Muscle layer of colon (tissue), 2 donors: Measurements from ENCODE around the gene ZNF287.
A peak's percentile ranks its signal among the peaks of the same experiment; 100 is the strongest.
"Not testable (repeated sequence)": the region's sequence is repeated elsewhere in the genome, so short reads cannot be mapped to it uniquely, and the experiment has no call there.

Experiments
- H3K27ac ChIP-seq: one replicate; pipeline ENCODE4 v1.7.0; 2013; ENCODE audit warnings: low read depth, mild to moderate bottlenecking, low read length, moderate library complexity
- H3K27me3 ChIP-seq, 2 donors: one replicate each; pipeline ENCODE4 v1.7.0; 2013; ENCODE audit warnings: low read length in 2 of 2, mild to moderate bottlenecking in 2 of 2; ENCODE audit not compliant: insufficient read depth in 2 of 2, control insufficient read depth in 1 of 2
- H3K36me3 ChIP-seq: one replicate; pipeline ENCODE4 v1.7.0; 2013; ENCODE audit warnings: mild to moderate bottlenecking, low read length; ENCODE audit not compliant: insufficient read depth
- H3K4me1 ChIP-seq: one replicate; pipeline ENCODE4 v1.7.0; 2013; ENCODE audit warnings: mild to moderate bottlenecking, low read length; ENCODE audit not compliant: insufficient read depth
- H3K4me3 ChIP-seq, 2 donors: one replicate each; pipeline ENCODE4 v1.7.0; 2013; ENCODE audit warnings: low read length in 2 of 2, low read depth in 1 of 2, mild to moderate bottlenecking in 1 of 2, moderate library complexity in 1 of 2
- H3K9ac ChIP-seq: one replicate; pipeline ENCODE4 v1.7.0; 2013; ENCODE audit warnings: low read length
- H3K9me3 ChIP-seq: one replicate; pipeline ENCODE4 v1.7.0; 2013; ENCODE audit warnings: mild to moderate bottlenecking, low read length
- donor health status: abdominal sarcoma.
- donor health status: Adenocarcinoma of cecum.

The ZNF287 gene

DNA sequence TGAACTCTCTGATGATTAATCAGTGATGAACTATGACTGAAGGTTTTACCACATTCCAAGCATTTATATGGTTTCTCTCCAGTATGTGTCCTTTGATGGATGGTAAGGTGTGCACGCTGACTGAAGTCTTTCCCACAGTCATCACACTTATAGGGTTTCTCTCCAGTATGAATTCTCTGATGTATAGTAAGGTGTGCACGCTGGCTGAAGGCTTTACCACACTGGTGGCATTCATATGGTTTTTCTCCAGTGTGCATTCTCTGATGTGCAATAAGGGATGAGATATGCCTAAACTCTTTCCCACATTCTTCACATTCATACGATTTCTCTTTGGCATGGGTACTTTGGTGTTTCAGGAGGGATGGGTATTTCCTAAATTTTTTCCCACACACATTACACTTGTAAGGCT lies 16.4 kb downstream of the ZNF287 start:
- no peaks in the 10 kb centered on the region for H3K27me3 ChIP-seq
- H3K4me1 ChIP-seq: no peaks in the 10 kb centered on the region
- H3K36me3 ChIP-seq: peaks cover 29% of the 10 kb centered on the region
- peak overlapping the region in 1 of 2 donors; percentile 4 for H3K4me3 ChIP-seq
- H3K9me3 ChIP-seq: peaks cover 43% of the 10 kb centered on the region
- no peak overlapping the region for H3K9ac ChIP-seq
- no peak overlapping the region for H3K27ac ChIP-seq

DNA sequence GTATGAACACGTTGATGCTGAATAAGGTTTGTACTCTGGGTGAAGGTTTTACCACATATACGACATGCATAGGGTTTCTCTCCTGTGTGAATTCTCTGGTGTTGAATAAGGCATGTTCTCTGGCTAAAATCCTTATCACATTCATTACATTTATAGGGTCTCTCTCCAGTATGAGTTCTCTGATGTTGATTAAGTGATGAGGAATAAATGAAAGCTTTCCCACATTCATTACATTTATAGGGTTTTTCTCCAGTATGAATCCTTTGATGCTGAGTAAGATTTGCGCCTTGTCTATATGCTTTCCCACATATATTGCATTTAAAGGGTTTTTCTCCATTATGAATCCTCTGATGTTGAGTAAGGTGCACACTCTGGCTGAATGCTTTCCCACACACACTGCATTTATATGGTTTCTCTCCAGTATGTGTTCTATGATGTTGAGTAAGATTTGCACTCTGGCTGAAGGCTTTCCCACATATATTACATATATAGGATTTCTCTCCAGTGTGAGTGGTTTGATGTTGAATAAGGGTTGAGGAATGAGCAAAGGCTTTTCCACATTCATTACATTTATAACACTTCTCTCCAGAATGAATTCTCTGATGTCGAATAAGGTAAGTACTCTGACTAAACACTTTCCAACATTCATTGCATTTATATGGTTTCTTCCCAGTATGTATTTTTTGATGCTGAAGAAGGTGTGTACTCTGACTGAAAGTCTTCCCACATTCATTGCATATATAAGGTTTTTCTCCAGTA lies 16.9 kb downstream of the ZNF287 start:
- peaks cover 47% of the 10 kb centered on the region for H3K9me3 ChIP-seq
- H3K9ac ChIP-seq: no peak overlapping the region
- no peaks in the 10 kb centered on the region for H3K4me1 ChIP-seq
- peak overlapping the region in 1 of 2 donors; percentile 4 for H3K4me3 ChIP-seq
- peaks cover 23% of the 10 kb centered on the region for H3K36me3 ChIP-seq
- H3K27ac ChIP-seq: no peak overlapping the region
- no peaks in the 10 kb centered on the region for H3K27me3 ChIP-seq

DNA sequence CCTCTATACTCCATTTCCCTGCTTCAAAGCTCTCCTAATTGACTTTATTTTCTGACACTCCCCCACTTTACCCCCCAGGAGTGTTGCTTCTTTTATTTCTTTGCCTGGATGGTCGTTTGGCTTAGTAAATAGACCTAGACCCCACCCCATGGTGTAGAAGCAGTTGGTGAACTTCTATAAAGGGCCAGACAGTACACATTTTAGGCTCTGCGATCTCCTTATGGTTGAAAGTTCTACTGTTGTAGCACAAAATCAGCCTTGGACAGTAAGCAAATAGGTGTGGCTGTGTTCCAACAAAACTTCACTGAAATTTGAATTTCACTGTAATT lies 31.9 kb downstream of the ZNF287 start:
- Histone ChIP-seq H3K4me1 (no peaks in the 10 kb centered on the region), H3K36me3 (no peaks in the 10 kb centered on the region), H3K9ac (no peak overlapping the region), H3K9me3 (no peaks in the 10 kb centered on the region), H3K27ac (no peak overlapping the region), H3K4me3 (no peak overlapping the region), H3K27me3 (no peaks in the 10 kb centered on the region)

DNA sequence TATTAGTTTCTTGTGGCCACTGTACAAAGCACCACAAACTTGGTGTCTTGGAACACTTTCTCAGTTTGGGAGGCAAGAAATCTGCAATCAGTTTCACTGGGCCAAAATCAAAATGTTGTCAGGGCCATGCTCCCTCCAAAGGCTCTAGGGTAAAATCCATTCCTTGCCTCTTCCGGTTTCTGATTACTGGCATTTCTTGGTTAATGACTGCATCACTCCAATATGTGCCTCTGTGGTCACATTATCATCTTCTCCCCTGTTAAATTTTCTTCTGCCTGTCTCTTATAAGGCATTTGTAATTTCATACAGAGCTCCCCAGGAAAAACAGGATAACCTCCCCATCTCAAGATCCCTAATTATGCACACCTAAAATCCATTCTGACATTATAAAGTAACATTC lies 34.8 kb downstream of the ZNF287 start:
- Histone ChIP-seq H3K4me1 (no peaks in the 10 kb centered on the region), H3K36me3 (no peaks in the 10 kb centered on the region), H3K9ac (no peak overlapping the region), H3K9me3 (no peaks in the 10 kb centered on the region), H3K27ac (no peak overlapping the region), H3K27me3 (no peaks in the 10 kb centered on the region), H3K4me3 (no peak overlapping the region)

DNA sequence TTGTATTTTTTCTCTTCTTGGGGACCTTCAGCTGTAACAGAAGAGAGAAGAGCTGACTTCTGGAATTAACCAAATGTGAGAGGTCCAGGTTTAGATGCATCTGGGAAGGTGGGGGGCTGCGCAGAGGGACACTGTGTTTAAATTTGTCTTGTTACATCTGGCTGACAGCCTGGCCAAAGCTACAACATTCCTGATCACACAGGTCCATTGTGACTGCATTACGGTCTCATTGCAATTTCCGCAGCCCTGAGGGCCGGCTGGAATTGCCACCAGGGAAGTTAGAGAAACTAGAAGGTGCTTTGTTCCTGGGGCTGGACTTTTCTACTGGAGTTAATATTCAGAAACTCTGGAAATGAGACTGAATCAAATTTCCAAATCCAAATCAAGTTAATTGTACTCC lies 39.1 kb downstream of the ZNF287 start:
- no peak overlapping the region for H3K27ac ChIP-seq
- no peaks in the 10 kb centered on the region for H3K27me3 ChIP-seq
- no peaks in the 10 kb centered on the region for H3K4me1 ChIP-seq
- H3K4me3 ChIP-seq: no peak overlapping the region
- no peak overlapping the region for H3K9ac ChIP-seq
- H3K36me3 ChIP-seq: no peaks in the 10 kb centered on the region
- H3K9me3 ChIP-seq: no peaks in the 10 kb centered on the region

DNA sequence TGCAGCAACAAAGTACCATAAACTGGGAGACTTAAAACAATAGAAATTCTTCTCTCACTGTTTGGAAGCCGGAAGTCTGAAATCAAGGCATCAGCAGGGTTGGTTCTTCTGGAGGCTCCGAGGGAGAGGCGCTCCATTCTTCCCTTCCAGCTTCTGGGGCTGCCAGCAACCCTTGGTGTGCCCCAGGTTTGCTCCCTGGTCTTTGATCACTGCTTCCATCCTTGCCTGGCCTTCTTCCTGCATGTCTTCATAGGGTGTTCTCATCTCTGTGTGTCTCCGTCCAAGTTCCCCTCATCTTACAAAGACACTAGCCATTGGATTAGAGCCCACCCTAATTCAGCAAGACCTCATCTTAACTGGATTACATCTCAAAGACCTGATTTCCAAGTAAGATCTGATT lies 41.7 kb downstream of the ZNF287 start:
- Histone ChIP-seq H3K4me3 (no peak overlapping the region), H3K27me3 (no peaks in the 10 kb centered on the region), H3K9me3 (no peaks in the 10 kb centered on the region), H3K4me1 (no peaks in the 10 kb centered on the region), H3K9ac (no peak overlapping the region), H3K36me3 (no peaks in the 10 kb centered on the region), H3K27ac (no peak overlapping the region)

DNA sequence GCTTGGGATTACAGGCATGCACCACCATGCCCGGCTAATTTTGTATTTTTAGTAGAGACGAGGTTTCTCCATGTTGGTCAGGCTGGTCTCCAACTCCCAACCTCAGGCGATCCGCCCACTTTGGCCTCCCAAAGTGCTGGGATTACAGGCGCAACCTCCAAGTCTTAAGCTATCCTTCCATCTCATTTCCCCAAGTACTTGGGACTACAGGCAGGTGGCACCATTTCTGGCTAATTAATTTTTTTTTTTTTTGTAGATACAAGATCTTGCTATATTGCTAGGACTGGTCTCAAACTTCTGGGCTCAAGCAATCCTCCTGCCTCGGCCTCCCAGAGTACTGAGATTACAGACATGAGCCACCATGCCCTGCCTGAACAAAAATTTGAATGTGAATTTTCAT lies 43.4 kb downstream of the ZNF287 start:
- H3K27me3 ChIP-seq, H3K36me3 ChIP-seq, H3K4me3 ChIP-seq, H3K9ac ChIP-seq, H3K4me1 ChIP-seq, H3K27ac ChIP-seq, H3K9me3 ChIP-seq: not testable (repeated sequence)

DNA sequence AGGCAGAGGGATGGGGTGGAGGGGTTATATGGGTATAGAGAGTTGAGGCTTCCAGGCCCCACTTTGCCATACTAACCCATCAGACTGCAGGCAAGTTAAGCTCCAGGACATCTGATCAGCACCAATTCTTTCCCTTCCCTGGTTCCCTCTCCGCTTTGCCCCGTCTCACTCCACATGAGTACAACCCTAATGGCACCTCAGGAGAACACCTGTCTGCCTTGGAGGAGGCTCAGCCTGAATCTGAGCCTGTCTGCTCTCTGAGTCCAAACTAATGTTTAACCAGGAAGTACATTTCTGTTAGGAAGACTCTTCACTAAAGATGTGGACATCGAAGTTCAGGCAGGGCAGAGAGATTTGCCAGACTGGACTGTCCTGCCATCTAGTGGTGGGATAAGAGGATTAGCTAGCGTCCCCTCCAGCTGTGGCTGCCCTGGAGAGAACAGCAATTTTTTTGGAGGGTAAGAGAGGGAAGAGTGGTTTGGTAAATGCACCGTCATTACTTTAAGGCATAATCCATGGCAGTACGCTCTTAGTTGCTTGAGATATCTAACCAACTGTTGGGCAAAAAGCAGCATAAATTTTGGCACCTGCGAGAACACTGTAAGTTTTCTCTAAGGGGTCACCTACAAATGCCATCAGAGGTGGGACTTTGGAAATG lies 47.8 kb downstream of the ZNF287 start:
- Histone ChIP-seq H3K27ac (no peak overlapping the region), H3K27me3 (no peaks in the 10 kb centered on the region), H3K36me3 (no peaks in the 10 kb centered on the region), H3K4me3 (peak overlapping the region in 1 of 2 donors; percentile 22), H3K4me1 (peaks cover 13% of the 10 kb centered on the region), H3K9me3 (no peaks in the 10 kb centered on the region), H3K9ac (no peak overlapping the region)

DNA sequence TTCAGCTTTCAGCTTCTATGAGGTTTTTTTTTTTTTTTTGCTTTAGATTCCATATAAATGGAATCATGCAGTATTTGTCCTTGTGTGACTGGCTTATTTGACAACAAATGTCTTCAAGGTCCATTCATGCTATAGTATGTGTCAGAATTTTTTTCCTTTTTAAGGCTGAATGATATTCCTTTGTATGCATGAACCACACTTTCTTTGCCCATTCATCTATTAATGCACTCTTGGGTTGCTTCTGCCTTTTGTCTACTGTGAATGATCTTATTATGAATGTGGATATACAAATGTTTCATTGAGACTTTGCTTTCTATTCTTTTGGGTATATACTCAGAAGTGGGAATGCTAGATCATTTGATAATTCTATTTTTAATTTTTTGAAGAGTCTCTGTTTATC lies 50.0 kb downstream of the ZNF287 start:
- no peak overlapping the region for H3K9ac ChIP-seq
- no peak overlapping the region for H3K4me3 ChIP-seq
- peaks cover 16% of the 10 kb centered on the region for H3K4me1 ChIP-seq
- H3K9me3 ChIP-seq: no peaks in the 10 kb centered on the region
- H3K27ac ChIP-seq: no peak overlapping the region
- no peaks in the 10 kb centered on the region for H3K36me3 ChIP-seq
- no peaks in the 10 kb centered on the region for H3K27me3 ChIP-seq

DNA sequence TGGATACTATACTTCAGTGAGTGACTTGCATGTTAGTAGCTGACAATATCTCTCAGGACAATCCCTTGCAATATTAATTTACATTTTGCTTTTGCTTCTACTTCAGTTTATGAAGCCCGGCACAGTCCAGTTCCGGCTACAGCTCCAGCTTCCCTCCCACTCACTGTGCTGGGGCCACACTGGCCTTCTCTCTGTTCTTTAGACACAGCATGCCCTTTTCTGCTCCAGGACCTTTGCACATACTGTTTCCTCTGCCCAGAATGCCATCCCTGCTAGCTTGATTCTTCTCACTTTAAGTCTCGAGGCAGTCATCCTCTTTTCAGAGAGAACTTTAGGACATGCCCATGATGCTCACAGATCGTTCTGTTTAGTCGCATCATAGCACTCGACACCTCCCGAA lies 51.5 kb downstream of the ZNF287 start:
- Histone ChIP-seq H3K9ac (no peak overlapping the region), H3K27ac (no peak overlapping the region), H3K27me3 (no peaks in the 10 kb centered on the region), H3K9me3 (no peaks in the 10 kb centered on the region), H3K4me3 (no peak overlapping the region), H3K36me3 (no peaks in the 10 kb centered on the region), H3K4me1 (peaks cover 16% of the 10 kb centered on the region)

DNA sequence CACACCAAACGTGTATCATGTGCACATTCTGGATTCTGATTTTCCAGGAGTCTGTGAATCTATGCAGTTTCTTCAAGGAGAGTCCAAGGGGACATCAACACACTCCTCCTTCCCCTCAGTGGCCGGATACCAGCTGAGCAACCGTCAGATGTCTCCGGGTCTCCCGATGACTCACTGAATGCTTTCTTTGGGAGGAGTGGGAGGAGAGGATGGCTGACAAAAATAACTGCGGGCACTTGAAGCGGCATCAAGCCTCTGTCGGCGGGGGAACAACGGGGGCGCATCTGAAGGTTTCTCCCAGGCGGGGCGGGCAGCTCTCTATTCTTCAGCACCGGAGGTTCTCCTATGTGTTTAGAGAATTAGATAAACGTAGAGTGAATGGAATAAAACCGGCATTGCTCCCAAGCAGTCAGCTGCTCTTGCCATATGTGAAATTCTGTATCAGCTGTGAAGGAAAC lies 52.4 kb downstream of the ZNF287 start:
- no peak overlapping the region for H3K4me3 ChIP-seq
- peaks cover 16% of the 10 kb centered on the region for H3K4me1 ChIP-seq
- no peak overlapping the region for H3K27ac ChIP-seq
- no peak overlapping the region for H3K9ac ChIP-seq
- H3K36me3 ChIP-seq: no peaks in the 10 kb centered on the region
- H3K27me3 ChIP-seq: no peaks in the 10 kb centered on the region
- no peaks in the 10 kb centered on the region for H3K9me3 ChIP-seq

DNA sequence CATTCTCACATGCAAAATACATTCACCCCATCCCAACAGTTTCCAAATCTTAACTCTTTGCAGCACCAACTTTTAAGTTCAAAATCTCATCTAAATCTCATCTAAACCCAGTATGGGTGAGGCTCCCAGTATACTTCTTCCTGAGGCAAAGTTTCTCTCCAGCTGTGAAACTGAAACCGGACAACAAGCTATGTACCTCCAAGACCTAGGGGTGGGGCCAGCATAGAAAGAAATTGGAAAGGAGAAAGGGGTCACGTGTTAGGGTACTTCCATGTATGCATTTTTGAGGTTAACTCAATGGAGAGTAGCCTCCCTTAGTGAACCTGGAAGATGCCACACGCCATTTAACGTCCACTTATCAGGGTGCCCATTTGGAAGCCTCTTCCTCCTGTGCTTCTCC lies 53.1 kb downstream of the ZNF287 start:
- no peak overlapping the region for H3K27ac ChIP-seq
- no peak overlapping the region for H3K4me3 ChIP-seq
- no peak overlapping the region for H3K9ac ChIP-seq
- peaks cover 13% of the 10 kb centered on the region for H3K4me1 ChIP-seq
- no peaks in the 10 kb centered on the region for H3K36me3 ChIP-seq
- H3K9me3 ChIP-seq: no peaks in the 10 kb centered on the region
- H3K27me3 ChIP-seq: no peaks in the 10 kb centered on the region
